ENCODE data around the gene UMODL1.

The UMODL1 gene

DNA sequence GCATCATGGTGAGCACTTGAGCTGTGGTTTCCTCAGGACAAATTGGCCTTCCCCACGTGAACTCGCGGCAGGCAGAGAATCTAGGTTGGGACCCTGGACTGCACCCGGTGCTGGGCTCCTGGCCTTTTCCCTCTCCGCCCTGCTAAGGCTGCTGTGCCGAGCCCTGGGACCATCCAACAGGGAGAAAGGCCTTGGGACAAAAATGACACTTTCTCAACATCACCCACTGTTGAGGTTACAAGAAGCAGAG lies 9.2 kb upstream of the UMODL1 start:
- ATAC-seq (ENCODE audit: insufficient read depth, low read depth), result no peak
- H3K4me2 ChIP-seq (ENCODE audit: insufficient read depth, low read length), result peak overlapping the region; percentile 82
- DNase-seq, result no peak
- H4K20me1 ChIP-seq (ENCODE audit: insufficient read depth, low read length), result no peaks in the 10 kb centered on the region
- peak overlapping the region; percentile 77 for H3K9ac ChIP-seq (ENCODE audit: low read depth, low read length)
- H3K27me3 ChIP-seq (ENCODE audit: insufficient read depth, low read length, poor library complexity), result no peaks in the 10 kb centered on the region
- peak overlapping the region; percentile 98 for H3K27ac ChIP-seq (ENCODE audit: low read length)
- peak overlapping the region; percentile 55; the same call in 1 of the 2 replicates for H2AFZ ChIP-seq (ENCODE audit: low read depth, low read length)
- no peak for TF ChIP-seq EZH2 (IDR thresholded peaks at IDR 0.05; ENCODE audit: borderline replicate concordance, low read depth, low read length, severe bottlenecking)
- TF ChIP-seq, protein P1, sequence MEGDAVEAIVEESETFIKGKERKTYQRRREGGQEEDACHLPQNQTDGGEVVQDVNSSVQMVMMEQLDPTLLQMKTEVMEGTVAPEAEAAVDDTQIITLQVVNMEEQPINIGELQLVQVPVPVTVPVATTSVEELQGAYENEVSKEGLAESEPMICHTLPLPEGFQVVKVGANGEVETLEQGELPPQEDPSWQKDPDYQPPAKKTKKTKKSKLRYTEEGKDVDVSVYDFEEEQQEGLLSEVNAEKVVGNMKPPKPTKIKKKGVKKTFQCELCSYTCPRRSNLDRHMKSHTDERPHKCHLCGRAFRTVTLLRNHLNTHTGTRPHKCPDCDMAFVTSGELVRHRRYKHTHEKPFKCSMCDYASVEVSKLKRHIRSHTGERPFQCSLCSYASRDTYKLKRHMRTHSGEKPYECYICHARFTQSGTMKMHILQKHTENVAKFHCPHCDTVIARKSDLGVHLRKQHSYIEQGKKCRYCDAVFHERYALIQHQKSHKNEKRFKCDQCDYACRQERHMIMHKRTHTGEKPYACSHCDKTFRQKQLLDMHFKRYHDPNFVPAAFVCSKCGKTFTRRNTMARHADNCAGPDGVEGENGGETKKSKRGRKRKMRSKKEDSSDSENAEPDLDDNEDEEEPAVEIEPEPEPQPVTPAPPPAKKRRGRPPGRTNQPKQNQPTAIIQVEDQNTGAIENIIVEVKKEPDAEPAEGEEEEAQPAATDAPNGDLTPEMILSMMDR (IDR thresholded peaks at IDR 0.05; ENCODE audit: borderline replicate concordance, extremely low read depth, low read length, poor library complexity, severe bottlenecking), result no peak
- peak overlapping the region in 1 of 2 experiments; percentile 66; a peak in 2 of 4 replicates for H3K4me3 ChIP-seq (ENCODE audit: low read depth in 1 of 2, low read length in 2 of 2)
- no peaks in the 10 kb centered on the region for H3K79me2 ChIP-seq (ENCODE audit: insufficient read depth, low read length)
- no peaks in the 10 kb centered on the region for H3K36me3 ChIP-seq (ENCODE audit: insufficient read depth, low read length)
- peaks cover 40% of the 10 kb centered on the region for H3K4me1 ChIP-seq (ENCODE audit: insufficient read depth, low read length)
- H3K9me3 ChIP-seq (ENCODE audit: insufficient read depth, low read length, severe bottlenecking), result no peaks in the 10 kb centered on the region

DNA sequence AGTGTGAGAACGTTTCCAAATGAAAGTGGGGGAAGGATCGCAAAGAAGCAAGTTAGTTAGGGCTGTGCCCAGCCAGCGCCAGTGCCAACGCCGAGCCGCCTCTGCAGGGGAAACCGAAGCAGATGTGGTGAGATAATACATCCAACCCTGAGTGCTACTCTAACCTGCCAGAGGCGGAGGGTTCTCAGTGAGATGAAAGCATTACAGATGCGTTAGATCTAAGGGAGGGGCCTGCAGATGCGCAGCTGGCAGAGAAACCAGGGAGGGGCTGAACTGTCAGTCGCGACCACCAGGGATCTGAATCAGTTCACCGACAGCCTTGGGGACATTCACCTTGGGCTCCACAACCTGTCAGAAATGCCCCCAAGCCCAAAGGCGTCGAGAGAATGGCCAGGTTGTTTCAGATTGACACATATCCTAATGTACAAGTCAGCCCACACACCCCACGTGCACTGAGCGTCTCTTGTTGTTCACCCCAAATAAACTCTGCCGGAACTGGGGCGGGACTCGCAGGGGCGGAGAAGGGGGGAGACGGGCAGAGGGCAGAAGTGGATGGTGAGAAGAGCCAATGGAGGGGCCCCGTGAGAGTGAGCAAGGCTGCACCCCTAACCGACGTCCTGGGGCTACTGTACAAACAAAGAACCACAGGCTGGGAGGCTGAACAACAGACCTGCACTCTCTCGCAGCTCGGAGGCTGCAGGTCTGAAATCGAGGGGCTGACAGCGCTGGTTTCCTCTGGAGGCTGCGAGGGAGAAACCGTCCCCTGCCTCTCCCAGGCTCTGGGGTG lies 8.7 kb upstream of the UMODL1 start:
- Histone ChIP-seq H3K9me3 (ENCODE audit: insufficient read depth, low read length, severe bottlenecking) (no peaks in the 10 kb centered on the region), H3K9ac (ENCODE audit: low read depth, low read length) (peak overlapping the region; percentile 77), H3K27me3 (ENCODE audit: insufficient read depth, low read length, poor library complexity) (no peaks in the 10 kb centered on the region), H3K4me1 (ENCODE audit: insufficient read depth, low read length) (peaks cover 40% of the 10 kb centered on the region), H3K4me2 (ENCODE audit: insufficient read depth, low read length) (peak overlapping the region; percentile 82), H3K4me3 (ENCODE audit: low read depth in 1 of 2, low read length in 2 of 2) (peak overlapping the region; percentile 27 to 66), H3K36me3 (ENCODE audit: insufficient read depth, low read length) (no peaks in the 10 kb centered on the region), H3K79me2 (ENCODE audit: insufficient read depth, low read length) (no peaks in the 10 kb centered on the region), H3K27ac (ENCODE audit: low read length) (peak overlapping the region; percentile 98), H2AFZ (ENCODE audit: low read depth, low read length) (peak overlapping the region; percentile 55), H4K20me1 (ENCODE audit: insufficient read depth, low read length) (no peaks in the 10 kb centered on the region)
- DNase-seq (peak; percentile 91), ATAC-seq (ENCODE audit: insufficient read depth, low read depth) (peak; percentile 87)
- no peak for TF ChIP-seq EZH2 (IDR thresholded peaks at IDR 0.05; ENCODE audit: borderline replicate concordance, low read depth, low read length, severe bottlenecking)
- TF ChIP-seq, protein P1 (IDR thresholded peaks at IDR 0.05; ENCODE audit: borderline replicate concordance, extremely low read depth, low read length, poor library complexity, severe bottlenecking), result peak; percentile 26

DNA sequence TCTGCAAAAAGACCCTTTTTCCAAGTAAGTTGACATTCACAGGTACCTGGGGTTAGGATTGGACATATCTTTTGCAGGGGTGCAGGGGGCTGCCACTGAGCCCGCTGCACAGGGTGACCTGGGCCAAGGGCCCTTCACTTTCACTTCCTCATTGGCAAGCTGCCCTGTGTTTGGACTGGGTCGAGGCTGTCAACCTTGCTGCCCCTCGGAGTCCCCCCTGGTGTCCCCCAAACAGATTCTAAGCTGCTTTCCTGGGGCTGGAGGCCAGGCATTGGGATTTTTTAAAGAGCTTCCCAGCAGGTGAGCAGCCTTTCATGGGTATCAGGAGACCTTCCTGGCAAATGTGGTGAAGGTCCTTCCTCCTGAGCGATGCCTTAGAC lies 7.9 kb upstream of the UMODL1 start:
- Histone ChIP-seq H3K4me3 (ENCODE audit: low read depth in 1 of 2, low read length in 2 of 2) (peak overlapping the region; percentile 27 to 66), H3K27ac (ENCODE audit: low read length) (peak overlapping the region; percentile 98), H4K20me1 (ENCODE audit: insufficient read depth, low read length) (no peaks in the 10 kb centered on the region), H3K4me1 (ENCODE audit: insufficient read depth, low read length) (peaks cover 40% of the 10 kb centered on the region), H3K4me2 (ENCODE audit: insufficient read depth, low read length) (peak overlapping the region; percentile 82), H3K79me2 (ENCODE audit: insufficient read depth, low read length) (no peaks in the 10 kb centered on the region), H3K36me3 (ENCODE audit: insufficient read depth, low read length) (no peaks in the 10 kb centered on the region), H3K9me3 (ENCODE audit: insufficient read depth, low read length, severe bottlenecking) (no peaks in the 10 kb centered on the region), H2AFZ (ENCODE audit: low read depth, low read length) (peak overlapping the region; percentile 55), H3K9ac (ENCODE audit: low read depth, low read length) (peak overlapping the region; percentile 77), H3K27me3 (ENCODE audit: insufficient read depth, low read length, poor library complexity) (no peaks in the 10 kb centered on the region)
- DNase-seq (peak; percentile 50), ATAC-seq (ENCODE audit: insufficient read depth, low read depth) (no peak)
- TF ChIP-seq, protein P1 (IDR thresholded peaks at IDR 0.05; ENCODE audit: borderline replicate concordance, extremely low read depth, low read length, poor library complexity, severe bottlenecking), result no peak
- TF ChIP-seq EZH2 (IDR thresholded peaks at IDR 0.05; ENCODE audit: borderline replicate concordance, low read depth, low read length, severe bottlenecking), result no peak
